IPS-NIHi7 (cell line): ENCODE data around the gene CDC20.

ENCODE experiments used
- DNase-seq: peaks from one replicate; pipeline ENCODE4 v3.0.0; 2012; ENCODE audit warnings: mixed read lengths; ENCODE audit errors: extremely low spot score

Gene CDC20

GRCh38 chr1:43329995-43330751, 28.6 kb upstream of the CDC20 start:
- DNase-seq: peak; percentile 87

GRCh38 chr1:43331688-43332087, 27.1 kb upstream of the CDC20 start:
- DNase-seq: no peak

- no peak for DNase-seq
Measured at GRCh38 chr1:43334453-43335205, 24.2 kb upstream of the CDC20 start.

DNA sequence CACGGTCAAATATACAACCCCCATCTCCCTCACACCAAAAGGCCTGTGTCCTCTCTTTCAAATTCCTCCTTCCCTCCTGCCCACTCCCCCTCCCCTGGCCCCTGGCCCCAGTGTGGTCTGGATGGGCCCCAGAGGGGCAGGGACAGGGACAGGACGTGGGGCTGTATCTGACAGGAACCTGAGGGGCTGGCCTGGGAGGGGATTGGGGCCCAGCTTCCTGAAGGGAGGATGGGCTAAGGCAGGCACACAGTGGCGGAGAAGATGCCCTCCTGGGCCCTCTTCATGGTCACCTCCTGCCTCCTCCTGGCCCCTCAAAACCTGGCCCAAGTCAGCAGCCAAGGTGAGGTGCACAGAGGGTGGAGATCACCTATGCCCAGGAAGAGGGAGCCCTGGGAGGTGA, 21.2 kb upstream of the CDC20 start, which contains the start of gene MPL:
TSS of gene MPL (plus strand) at position 231 of the 400 bp plus-strand sequence. CDS start at position 262, 31 bp downstream.
- no peak for DNase-seq

DNA sequence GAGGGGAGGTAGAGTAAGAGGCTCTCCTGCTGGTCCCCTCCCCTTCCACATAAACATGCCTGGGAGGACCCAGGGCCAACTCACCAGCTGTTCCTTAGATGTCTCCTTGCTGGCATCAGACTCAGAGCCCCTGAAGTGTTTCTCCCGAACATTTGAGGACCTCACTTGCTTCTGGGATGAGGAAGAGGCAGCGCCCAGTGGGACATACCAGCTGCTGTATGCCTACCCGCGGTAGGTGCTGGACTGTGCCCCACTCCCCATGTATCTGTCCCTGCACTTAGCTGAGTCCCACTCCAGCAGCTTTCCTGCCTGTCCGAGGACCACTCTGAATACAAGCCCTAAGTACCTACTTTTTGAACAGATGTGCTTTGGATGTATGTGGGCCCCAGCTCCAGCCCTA, 20.8 kb upstream of the CDC20 start:
- DNase-seq: no peak

GRCh38 chr1:43339584-43340232, 19.1 kb upstream of the CDC20 start:
- DNase-seq: no peak

GRCh38 chr1:43340559-43340958, 18.2 kb upstream of the CDC20 start:
- DNase-seq: no peak

DNA sequence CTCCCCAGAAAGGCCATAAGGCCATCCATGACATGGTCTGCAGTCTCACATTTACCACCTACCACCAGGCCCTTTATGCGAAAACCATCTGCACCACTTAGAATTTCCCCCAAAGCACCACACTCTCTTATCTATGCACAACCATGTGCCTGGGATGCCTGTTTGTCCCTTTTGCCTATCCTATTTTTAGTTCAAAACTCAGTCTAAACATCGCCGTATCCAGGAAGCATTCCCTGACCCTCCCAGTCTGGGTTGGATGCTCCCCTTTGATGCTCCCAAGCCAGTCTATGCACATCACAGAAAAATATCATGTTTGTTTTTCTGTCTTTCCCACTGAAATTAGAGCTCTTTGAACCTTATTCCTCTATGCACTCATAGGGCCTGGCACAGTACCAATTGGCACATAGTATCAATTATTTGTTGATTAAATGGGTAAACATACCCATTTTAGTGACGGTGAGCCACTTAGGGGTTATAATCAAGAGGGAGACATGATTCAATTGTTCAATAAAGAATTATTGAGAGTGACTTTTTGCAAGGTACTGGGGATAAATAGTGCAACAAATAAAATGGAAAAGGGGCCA, 14.4 kb upstream of the CDC20 start:
- no peak for DNase-seq

DNA sequence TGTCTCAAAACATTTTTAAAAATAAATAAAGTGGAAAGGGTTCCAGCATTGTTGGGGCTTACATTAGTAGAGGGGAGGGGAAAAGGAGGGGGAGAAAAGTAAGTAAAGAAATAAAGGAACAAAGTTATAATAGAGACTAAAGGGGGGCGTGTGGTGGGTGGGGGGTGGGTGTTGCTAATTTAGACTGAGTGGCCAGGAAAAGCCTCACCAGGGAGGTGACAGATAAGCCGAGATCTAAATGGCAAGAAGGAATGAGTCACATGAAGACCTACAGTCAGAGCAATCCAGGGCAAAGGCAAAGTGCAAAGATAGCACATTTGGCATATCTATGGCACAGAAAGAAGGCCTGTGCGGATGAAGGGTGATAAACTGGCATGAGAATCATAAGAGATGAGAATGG, 13.7 kb upstream of the CDC20 start:
- DNase-seq: no peak

DNA sequence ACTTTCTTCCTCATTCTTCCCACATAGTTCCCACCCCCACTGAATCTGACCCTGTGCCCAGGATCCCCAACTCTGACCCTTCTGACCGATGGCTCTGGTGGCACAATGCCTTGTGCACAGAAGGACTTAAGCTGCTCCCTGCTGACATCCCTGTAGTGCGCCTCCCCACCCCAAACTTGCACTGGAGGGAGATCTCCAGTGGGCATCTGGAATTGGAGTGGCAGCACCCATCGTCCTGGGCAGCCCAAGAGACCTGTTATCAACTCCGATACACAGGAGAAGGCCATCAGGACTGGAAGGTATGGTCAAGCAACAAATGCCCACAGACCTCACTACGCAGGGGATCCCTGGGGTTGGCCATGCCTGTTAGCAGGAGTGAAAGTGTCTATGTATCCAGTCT, 12.1 kb upstream of the CDC20 start:
- DNase-seq: no peak

DNA sequence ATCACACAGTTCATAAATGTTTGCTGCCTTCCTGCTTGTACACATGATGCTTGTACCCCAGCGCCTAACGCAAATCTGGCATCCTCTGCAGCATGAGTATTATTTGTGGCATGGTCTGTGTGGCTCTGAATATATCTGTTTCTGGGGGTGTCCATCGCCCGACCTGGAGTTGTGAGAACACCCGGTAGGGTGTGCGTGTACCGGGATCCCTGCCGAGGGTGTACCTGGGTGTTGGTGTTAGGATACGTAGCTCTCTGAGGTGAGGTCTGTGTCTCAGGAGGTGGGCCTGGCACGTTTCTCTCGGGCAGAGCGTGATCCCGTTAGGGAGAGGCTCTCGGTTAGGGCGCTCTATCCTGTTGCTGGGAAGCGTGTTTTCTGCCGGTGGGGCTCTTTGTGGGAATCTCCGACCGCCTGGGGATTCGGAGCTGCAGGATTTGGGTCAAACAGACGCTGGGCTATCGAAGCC, 10.4 kb upstream of the CDC20 start:
- no peak for DNase-seq

DNA sequence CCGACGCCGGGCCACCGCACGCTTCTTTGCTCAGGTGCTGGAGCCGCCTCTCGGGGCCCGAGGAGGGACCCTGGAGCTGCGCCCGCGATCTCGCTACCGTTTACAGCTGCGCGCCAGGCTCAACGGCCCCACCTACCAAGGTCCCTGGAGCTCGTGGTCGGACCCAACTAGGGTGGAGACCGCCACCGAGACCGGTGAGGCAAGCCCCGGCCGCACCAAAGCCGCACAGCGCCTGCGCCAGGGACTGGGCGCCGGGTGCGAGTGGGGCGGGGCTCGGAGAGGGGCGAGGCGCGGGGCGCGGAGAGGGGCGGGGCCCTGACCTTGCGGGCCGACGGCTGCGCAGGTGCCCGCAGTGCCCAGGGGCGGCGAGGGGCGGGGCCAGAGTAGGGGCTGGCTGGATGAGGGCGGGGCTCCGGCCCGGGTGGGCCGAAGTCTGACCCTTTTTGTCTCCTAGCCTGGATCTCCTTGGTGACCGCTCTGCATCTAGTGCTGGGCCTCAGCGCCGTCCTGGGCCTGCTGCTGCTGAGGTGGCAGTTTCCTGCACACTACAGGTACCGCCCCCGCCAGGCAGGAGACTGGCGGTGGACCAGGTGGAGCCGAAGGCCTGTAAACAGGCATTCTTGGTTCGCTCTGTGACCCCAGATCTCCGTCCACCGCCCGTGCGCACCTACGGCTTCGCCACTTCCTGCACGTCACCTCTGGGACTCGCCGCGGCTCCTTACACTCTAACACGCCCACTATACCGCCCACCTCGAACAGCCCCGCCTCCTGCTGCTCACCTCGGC, 9.8 kb upstream of the CDC20 start:
- DNase-seq: peak; percentile 99

- no peak for DNase-seq
Measured at GRCh38 chr1:43349594-43350306, 9.0 kb upstream of the CDC20 start.

DNA sequence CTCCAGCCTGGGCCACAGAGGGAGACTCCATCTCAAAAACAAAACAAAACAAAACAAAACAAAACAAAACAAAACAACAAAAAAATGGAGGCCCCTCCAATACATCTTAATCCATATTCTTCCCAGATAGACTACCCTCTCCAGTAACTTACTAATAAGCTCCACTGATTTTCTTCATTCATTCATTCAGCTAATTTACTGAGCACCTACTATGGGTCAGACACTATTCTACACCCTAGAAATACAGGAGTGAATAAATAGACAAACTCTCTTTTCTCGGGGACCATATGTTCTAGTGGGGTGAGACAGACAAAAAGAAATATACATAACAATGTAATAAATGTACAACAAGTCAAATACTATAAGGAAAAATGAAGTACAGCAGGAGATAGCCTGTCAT, 7.8 kb upstream of the CDC20 start:
- no peak for DNase-seq

- no peak for DNase-seq
Measured at GRCh38 chr1:43351421-43352350, 7.1 kb upstream of the CDC20 start.

DNA sequence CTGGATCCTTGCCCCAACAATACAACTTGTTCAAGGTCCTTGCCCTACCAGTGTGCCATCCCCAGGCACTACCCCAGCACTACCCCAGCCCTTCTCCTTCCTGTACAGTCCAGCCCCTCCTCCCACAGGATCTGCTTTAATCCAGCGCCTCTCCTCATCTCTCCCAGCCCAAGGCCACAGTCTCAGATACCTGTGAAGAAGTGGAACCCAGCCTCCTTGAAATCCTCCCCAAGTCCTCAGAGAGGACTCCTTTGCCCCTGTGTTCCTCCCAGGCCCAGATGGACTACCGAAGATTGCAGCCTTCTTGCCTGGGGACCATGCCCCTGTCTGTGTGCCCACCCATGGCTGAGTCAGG, 6.5 kb upstream of the CDC20 start:
- no peak for DNase-seq

DNA sequence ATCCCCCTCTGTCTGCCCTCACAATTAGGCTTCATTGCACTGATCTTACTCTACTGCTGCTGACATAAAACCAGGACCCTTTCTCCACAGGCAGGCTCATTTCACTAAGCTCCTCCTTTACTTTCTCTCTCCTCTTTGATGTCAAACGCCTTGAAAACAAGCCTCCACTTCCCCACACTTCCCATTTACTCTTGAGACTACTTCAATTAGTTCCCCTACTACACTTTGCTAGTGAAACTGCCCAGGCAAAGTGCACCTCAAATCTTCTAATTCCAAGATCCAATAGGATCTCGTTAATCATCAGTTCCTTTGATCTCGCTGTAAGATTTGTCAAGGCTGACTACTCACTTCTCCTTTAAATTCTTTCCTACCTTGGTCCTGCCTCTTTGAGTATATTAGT, 5.9 kb upstream of the CDC20 start:
- DNase-seq: no peak

DNA sequence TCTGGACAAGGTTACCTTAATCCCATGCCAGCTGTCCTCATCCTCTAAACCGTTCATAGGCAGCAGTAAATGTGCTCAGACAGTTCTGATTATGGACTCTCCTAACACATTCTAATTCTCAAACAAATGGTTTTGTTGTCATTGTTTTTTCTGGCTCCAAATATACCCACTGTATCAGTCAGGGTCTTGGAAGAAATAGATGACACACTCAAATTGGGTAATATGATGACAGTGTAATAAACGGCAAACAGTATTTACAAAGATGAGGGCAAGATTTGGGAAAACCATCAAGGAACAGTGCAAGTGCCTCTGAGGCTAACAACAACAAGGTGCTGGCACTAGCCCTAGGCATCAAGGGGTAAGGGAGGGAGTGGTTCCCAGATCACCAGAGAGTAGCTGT, 4.3 kb upstream of the CDC20 start:
- no peak for DNase-seq

GRCh38 chr1:43354936-43355335, 3.8 kb upstream of the CDC20 start:
- DNase-seq: no peak

DNA sequence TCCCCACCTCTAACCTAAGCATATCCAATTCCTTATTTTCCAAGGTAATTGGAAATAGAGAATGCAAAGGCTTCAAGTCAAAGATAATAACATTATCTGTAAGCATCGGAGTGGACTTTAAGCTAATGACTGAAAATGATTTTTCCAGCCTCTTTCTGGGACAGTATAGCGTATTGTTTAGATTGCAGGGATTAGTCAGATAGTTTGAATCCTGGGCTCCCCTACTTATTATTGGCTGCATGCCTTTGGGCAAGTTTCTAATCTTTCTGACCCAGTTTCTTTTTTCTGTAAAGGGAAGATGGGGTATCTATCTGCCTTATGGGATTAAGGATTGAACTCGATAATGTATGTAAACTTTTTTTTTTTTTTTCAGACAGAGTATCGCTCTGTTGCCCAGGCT, 1.5 kb upstream of the CDC20 start:
- no peak for DNase-seq
